Calu3 (cell line): ENCODE measurements around the gene RANBP17. TPM values are rescaled to one million over a fixed set of nuclear protein-coding genes. Genes with fewer than 3 reads are reported as not detected.

Source experiments
- BruUV-seq: library from RNA; stranded (reverse); fragments of 400-500 nt; replicated peaks from 2 replicates; lab custom pipeline; 2021; lab: Mats Ljungman, UMichigan
- CTCF ChIA-PET: fragments of 300-600 bp; sonication (Branson Sonifier 250); formaldehyde crosslinking; loops from one replicate; lab custom pipeline; 2022; ENCODE audit warnings: antibody characterized with exemption; lab: Charles Lee
- DNase-seq: peaks from one replicate; pipeline ENCODE4 v3.0.0; 2022
- H3K27ac Mint-ChIP-seq: one replicate; pipeline ENCODE4 v1.8.0; 2022; ENCODE audit warnings: mixed read lengths; ENCODE audit not compliant: unreplicated experiment
- H3K27me3 Mint-ChIP-seq: one replicate; pipeline ENCODE4 v1.8.0; 2022; ENCODE audit warnings: mixed read lengths; ENCODE audit not compliant: unreplicated experiment
- H3K36me3 Mint-ChIP-seq: one replicate; pipeline ENCODE4 v1.8.0; 2022; ENCODE audit warnings: mild to moderate bottlenecking, moderate library complexity, mixed read lengths; ENCODE audit not compliant: insufficient read depth, unreplicated experiment
- H3K4me1 Mint-ChIP-seq: one replicate; pipeline ENCODE4 v1.8.0; 2022; ENCODE audit warnings: mild to moderate bottlenecking, low read depth, mixed read lengths; ENCODE audit not compliant: unreplicated experiment
- H3K4me3 Mint-ChIP-seq: one replicate; pipeline ENCODE4 v1.8.0; 2022; ENCODE audit warnings: mild to moderate bottlenecking, low read depth, moderate library complexity, mixed read lengths; ENCODE audit not compliant: unreplicated experiment
- H3K9me3 Mint-ChIP-seq: one replicate; pipeline ENCODE4 v1.8.0; 2022; ENCODE audit warnings: low read depth, mixed read lengths; ENCODE audit not compliant: unreplicated experiment
- intact Hi-C: fragments of 100-400 bp; cut with micrococcal nuclease; formaldehyde crosslinking; loops from one replicate; pipeline ENCODE4 v1.10.0; 2022; ENCODE audit not compliant: unreplicated experiment
- total RNA-seq: library from RNA; stranded (reverse); gene quantifications from 2 replicates; pipeline ENCODE4 v1.2.3, GENCODE V29; 2022
- TF ChIP-seq, protein P1 (sequence below): fragments of 200-600 bp; IDR thresholded peaks from one replicate; pipeline ENCODE4 v1.8.0; 2022; ENCODE audit warnings: antibody characterized with exemption; ENCODE audit not compliant: unreplicated experiment

The RANBP17 gene
- total RNA-seq, 1 experiment from 2014 or later = 117 TPM

DNA sequence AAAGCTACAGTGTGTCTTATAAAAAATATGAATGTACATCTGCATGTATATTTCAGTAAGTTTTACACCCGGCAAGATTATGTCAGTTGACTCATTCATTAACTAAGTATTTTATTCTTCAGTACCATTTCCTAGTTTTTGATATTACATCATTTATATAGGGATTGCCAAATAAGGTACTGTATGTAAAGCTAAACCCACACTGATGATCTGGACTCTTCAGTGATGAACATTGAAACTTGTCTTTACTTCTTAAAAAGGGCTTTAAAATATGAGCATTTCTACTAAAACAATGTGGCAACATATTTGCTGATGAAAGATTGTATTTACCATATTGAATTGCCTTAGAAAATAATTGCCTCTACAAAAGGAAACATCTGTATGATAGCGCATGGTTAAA, 295.5 kb downstream of the RANBP17 start:
- peaks cover 8% of the 10 kb centered on the region for H3K4me1 Mint-ChIP-seq
- CTCF ChIA-PET = interaction anchor here (1.0 kb wide), 1 partner anchor 10 kb away, joined by 3 read pairs; no protein-coding TSS in a partner anchor
- intact Hi-C loops = loop anchor here (10.0 kb wide), 1 partner anchor 352 kb away; no protein-coding TSS in a partner anchor
- no peak for DNase-seq
- no peaks in the 10 kb centered on the region for H3K27me3 Mint-ChIP-seq
- H3K4me3 Mint-ChIP-seq = no peak overlapping the region
- H3K9me3 Mint-ChIP-seq = no peaks in the 10 kb centered on the region
- TF ChIP-seq, protein P1, sequence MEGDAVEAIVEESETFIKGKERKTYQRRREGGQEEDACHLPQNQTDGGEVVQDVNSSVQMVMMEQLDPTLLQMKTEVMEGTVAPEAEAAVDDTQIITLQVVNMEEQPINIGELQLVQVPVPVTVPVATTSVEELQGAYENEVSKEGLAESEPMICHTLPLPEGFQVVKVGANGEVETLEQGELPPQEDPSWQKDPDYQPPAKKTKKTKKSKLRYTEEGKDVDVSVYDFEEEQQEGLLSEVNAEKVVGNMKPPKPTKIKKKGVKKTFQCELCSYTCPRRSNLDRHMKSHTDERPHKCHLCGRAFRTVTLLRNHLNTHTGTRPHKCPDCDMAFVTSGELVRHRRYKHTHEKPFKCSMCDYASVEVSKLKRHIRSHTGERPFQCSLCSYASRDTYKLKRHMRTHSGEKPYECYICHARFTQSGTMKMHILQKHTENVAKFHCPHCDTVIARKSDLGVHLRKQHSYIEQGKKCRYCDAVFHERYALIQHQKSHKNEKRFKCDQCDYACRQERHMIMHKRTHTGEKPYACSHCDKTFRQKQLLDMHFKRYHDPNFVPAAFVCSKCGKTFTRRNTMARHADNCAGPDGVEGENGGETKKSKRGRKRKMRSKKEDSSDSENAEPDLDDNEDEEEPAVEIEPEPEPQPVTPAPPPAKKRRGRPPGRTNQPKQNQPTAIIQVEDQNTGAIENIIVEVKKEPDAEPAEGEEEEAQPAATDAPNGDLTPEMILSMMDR = no peak
- no peaks in the 10 kb centered on the region for H3K36me3 Mint-ChIP-seq
- no TSS peak for BruUV-seq
- no peak overlapping the region for H3K27ac Mint-ChIP-seq

DNA sequence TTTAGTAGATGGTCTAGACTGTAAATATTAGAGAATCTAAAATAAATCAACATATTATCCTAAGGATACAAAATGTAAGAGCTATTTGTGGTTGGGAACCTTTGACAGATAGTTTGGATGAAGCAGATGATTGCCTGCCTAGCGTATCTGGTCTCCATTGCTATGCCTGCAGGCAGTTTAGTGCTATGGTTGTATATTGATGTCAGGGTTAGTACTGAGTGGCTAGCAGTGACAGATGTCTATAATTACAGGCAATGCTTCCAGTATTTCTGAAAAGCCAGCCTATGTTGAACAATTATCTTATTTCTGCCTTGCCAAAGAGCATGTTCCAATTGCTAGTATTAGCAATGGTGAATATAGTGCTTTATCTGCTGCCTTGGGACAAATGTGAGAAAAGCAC, 296.0 kb downstream of the RANBP17 start:
- Mint-ChIP-seq H3K27ac (no peak overlapping the region), H3K9me3 (no peaks in the 10 kb centered on the region), H3K4me3 (no peak overlapping the region), H3K4me1 (peaks cover 8% of the 10 kb centered on the region), H3K36me3 (no peaks in the 10 kb centered on the region), H3K27me3 (no peaks in the 10 kb centered on the region)
- DNase-seq = no peak
- TF ChIP-seq, protein P1 = no peak
- intact Hi-C loops = loop anchor here (10.0 kb wide), 1 partner anchor 353 kb away; no protein-coding TSS in a partner anchor
- BruUV-seq = no TSS peak
- CTCF ChIA-PET = interaction anchor here (1.0 kb wide), 1 partner anchor 9 kb away, joined by 3 read pairs; no protein-coding TSS in a partner anchor

DNA sequence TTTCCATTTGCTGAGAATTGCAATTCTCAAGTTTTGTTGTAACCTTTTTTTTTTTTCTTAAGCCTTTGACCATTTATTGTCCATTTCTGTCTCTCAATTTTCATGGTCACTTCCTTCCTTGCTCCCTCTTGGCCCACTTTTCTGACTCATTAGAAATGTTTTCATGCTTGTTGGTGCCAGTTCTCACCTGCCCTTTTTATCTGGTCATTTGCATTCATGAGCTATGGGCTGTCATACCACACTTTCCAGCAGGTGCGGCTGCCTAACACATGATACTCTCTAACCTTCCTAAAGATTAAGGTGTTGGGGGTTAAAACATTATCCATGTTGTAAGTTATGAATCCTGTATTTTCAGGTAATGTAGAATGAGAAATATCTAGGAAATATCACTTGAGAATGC, 296.8 kb downstream of the RANBP17 start:
- Mint-ChIP-seq H3K4me3 (no peak overlapping the region), H3K4me1 (peaks cover 8% of the 10 kb centered on the region), H3K27me3 (no peaks in the 10 kb centered on the region), H3K36me3 (no peaks in the 10 kb centered on the region), H3K9me3 (no peaks in the 10 kb centered on the region), H3K27ac (no peak overlapping the region)
- intact Hi-C loops = loop anchor here (10.0 kb wide), 1 partner anchor 354 kb away; no protein-coding TSS in a partner anchor
- BruUV-seq = no TSS peak
- TF ChIP-seq, protein P1 = no peak
- CTCF ChIA-PET = no interaction called here
- DNase-seq = no peak

DNA sequence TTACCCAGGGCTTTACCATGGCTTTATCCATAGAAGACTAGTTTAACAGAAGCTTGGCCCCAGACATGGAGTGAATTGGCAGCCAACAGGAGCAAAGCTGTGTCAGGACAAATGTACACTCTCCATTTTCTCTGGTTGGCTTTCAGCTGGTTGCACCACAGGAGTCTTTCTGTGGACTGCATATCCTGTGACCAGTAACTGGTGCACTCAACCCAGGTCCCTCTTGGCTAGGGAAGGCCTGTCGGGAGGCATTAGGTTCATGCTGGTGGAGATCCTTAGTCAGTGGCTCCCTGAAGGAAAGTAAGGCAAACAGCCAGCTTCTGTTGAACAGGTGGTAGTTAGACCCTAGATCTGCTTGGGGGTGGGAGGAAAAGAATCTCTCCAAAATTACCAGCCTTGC, 300.3 kb downstream of the RANBP17 start:
- no peak overlapping the region for H3K27ac Mint-ChIP-seq
- no peak overlapping the region for H3K4me3 Mint-ChIP-seq
- no peak for DNase-seq
- no peaks in the 10 kb centered on the region for H3K9me3 Mint-ChIP-seq
- H3K4me1 Mint-ChIP-seq = peaks cover 8% of the 10 kb centered on the region
- no TSS peak for BruUV-seq
- TF ChIP-seq, protein P1 = no peak
- CTCF ChIA-PET = interaction anchor here (0.9 kb wide), 1 partner anchor 353 kb away, joined by 3 read pairs; no protein-coding TSS in a partner anchor
- H3K27me3 Mint-ChIP-seq = no peaks in the 10 kb centered on the region
- no peaks in the 10 kb centered on the region for H3K36me3 Mint-ChIP-seq
- intact Hi-C loops = loop anchor here (5.0 kb wide), 1 partner anchor 170 kb away; no protein-coding TSS in a partner anchor
